H9 (cell line): ENCODE measurements around the gene HEATR9. TPM values are rescaled to one million over a fixed set of nuclear protein-coding genes. Genes with fewer than 3 reads are reported as not detected.

ENCODE experiments used
- DNase-seq: peaks from one replicate; pipeline ENCODE4 v3.0.0-alpha.2; 2017
- H2AFZ ChIP-seq: one replicate; pipeline ENCODE4 v1.6.1; 2013; ENCODE audit warnings: mild to moderate bottlenecking, low read length, control low read depth, moderate library complexity
- H2AK5ac ChIP-seq: 2 replicates; pipeline ENCODE4 v1.6.1; 2013; ENCODE audit warnings: low read length, control low read depth, mixed read lengths; ENCODE audit not compliant: insufficient read length
- H2BK120ac ChIP-seq: one replicate; pipeline ENCODE4 v1.6.1; 2013; ENCODE audit warnings: low read depth, mild to moderate bottlenecking, low read length, control low read depth, inconsistent platforms; ENCODE audit not compliant: poor library complexity, severe bottlenecking
- H2BK12ac ChIP-seq: 2 replicates; pipeline ENCODE4 v1.6.1; 2013; ENCODE audit warnings: low read length, control low read depth, mixed read lengths, low read depth; ENCODE audit not compliant: insufficient read length
- H2BK15ac ChIP-seq: 2 replicates; pipeline ENCODE4 v1.6.1; 2013; ENCODE audit warnings: low read depth, low read length, control low read depth
- H2BK20ac ChIP-seq: one replicate; pipeline ENCODE4 v1.6.1; 2013; ENCODE audit warnings: low read depth, mild to moderate bottlenecking, low read length, control low read depth, inconsistent platforms; ENCODE audit not compliant: poor library complexity, severe bottlenecking
- H2BK5ac ChIP-seq: 2 replicates; pipeline ENCODE4 v1.6.1; 2013; ENCODE audit warnings: low read length, control low read depth, mixed read lengths; ENCODE audit not compliant: insufficient read length
- H3K14ac ChIP-seq: 2 replicates; pipeline ENCODE4 v1.6.1; 2013; ENCODE audit warnings: low read length, control low read depth; ENCODE audit not compliant: insufficient read depth
- H3K18ac ChIP-seq: 2 replicates; pipeline ENCODE4 v1.6.1; 2013; ENCODE audit warnings: low read depth, mild to moderate bottlenecking, mixed read lengths, low read length, control low read depth; ENCODE audit not compliant: insufficient read length
- H3K23ac ChIP-seq: 2 replicates; pipeline ENCODE4 v1.6.1; 2013; ENCODE audit warnings: low read length, control low read depth, mixed read lengths, low read depth; ENCODE audit not compliant: insufficient read length
- H3K23me2 ChIP-seq: 2 replicates; pipeline ENCODE4 v1.6.1; 2013; ENCODE audit warnings: low read depth, mild to moderate bottlenecking, mixed read lengths, low read length, control low read depth; ENCODE audit not compliant: insufficient read length, poor library complexity, severe bottlenecking
- H3K27ac ChIP-seq: 2 replicates; pipeline ENCODE4 v1.5.1; 2013; ENCODE audit warnings: low read length, control low read depth, mixed read lengths, low read depth; ENCODE audit not compliant: insufficient read length
- H3K27me3 ChIP-seq: 2 replicates; pipeline ENCODE4 v1.6.1; 2013; ENCODE audit warnings: low read length, control low read depth, inconsistent platforms; ENCODE audit not compliant: insufficient read depth
- H3K4ac ChIP-seq: 2 replicates; pipeline ENCODE4 v1.6.1; 2013; ENCODE audit warnings: low read depth, mild to moderate bottlenecking, control low read depth, inconsistent platforms, low read length, moderate library complexity
- H3K4me1 ChIP-seq: 2 replicates; pipeline ENCODE4 v1.6.1; 2013; ENCODE audit warnings: low read length, control low read depth, inconsistent platforms; ENCODE audit not compliant: insufficient read depth
- H3K4me2 ChIP-seq: 2 replicates; pipeline ENCODE4 v1.6.1; 2013; ENCODE audit warnings: low read length, control low read depth, mixed read lengths; ENCODE audit not compliant: insufficient read length, insufficient read depth
- H3K56ac ChIP-seq: 2 replicates; pipeline ENCODE4 v1.6.1; 2013; ENCODE audit warnings: low read depth, mild to moderate bottlenecking, mixed read lengths, low read length, control low read depth; ENCODE audit not compliant: insufficient read length
- H3K79me1 ChIP-seq: 2 replicates; pipeline ENCODE4 v1.6.1; 2013; ENCODE audit warnings: low read depth, mild to moderate bottlenecking, moderate library complexity, low read length, control low read depth, inconsistent platforms; ENCODE audit not compliant: insufficient read depth, poor library complexity, severe bottlenecking
- H3K79me2 ChIP-seq: 2 replicates; pipeline ENCODE4 v1.6.1; 2013; ENCODE audit warnings: low read length, control low read depth, inconsistent platforms; ENCODE audit not compliant: insufficient read depth
- H3K9ac ChIP-seq: 2 replicates; pipeline ENCODE4 v1.6.1; 2013; ENCODE audit warnings: low read length, control low read depth, mixed read lengths; ENCODE audit not compliant: insufficient read length; ENCODE audit errors: extremely low read depth
- H3K9me3 ChIP-seq: one replicate; pipeline ENCODE4 v1.6.1; 2013; ENCODE audit warnings: low read depth, low read length, inconsistent platforms; ENCODE audit not compliant: control insufficient read depth
- H3T11ph ChIP-seq: one replicate; pipeline ENCODE4 v1.6.1; 2013; ENCODE audit warnings: mild to moderate bottlenecking, low read length, control low read depth, inconsistent platforms
- H4K20me1 ChIP-seq: one replicate; pipeline ENCODE4 v1.6.1; 2013; ENCODE audit not compliant: control insufficient read depth, insufficient read length, insufficient read depth
- H4K5ac ChIP-seq: 2 replicates; pipeline ENCODE4 v1.6.1; 2013; ENCODE audit warnings: low read depth, mild to moderate bottlenecking, mixed read lengths, low read length, control low read depth; ENCODE audit not compliant: insufficient read length
- H4K8ac ChIP-seq: replicated peaks from 2 replicates; pipeline ENCODE4 v1.6.1; 2013; ENCODE audit warnings: low read length, control low read depth, mixed read lengths, low read depth; ENCODE audit not compliant: insufficient read length
- H4K91ac ChIP-seq: 2 replicates; pipeline ENCODE4 v1.6.1; 2013; ENCODE audit warnings: low read depth, mild to moderate bottlenecking, moderate library complexity, mixed read lengths, low read length, control low read depth; ENCODE audit not compliant: insufficient read length
- H3K27ac Mint-ChIP-seq, 3 experiments: 2 replicates in 2 of 3; 3 replicates in 1 of 3; pipeline ENCODE4 v1.8.0; 2020 to 2021; ENCODE audit warnings: mixed read lengths in 3 of 3, mild to moderate bottlenecking in 1 of 3, moderate library complexity in 1 of 3
- H3K27me3 Mint-ChIP-seq: 2 replicates; pipeline ENCODE4 v1.8.0; 2021; ENCODE audit warnings: low read depth, mild to moderate bottlenecking, moderate library complexity, mixed read lengths
- H3K36me3 Mint-ChIP-seq, 3 experiments: 2 replicates in 2 of 3; 3 replicates in 1 of 3; pipeline ENCODE4 v1.8.0; 2020 to 2021; ENCODE audit warnings: low read depth in 3 of 3, mixed read lengths in 3 of 3; ENCODE audit not compliant: insufficient read depth in 1 of 3
- H3K4me1 Mint-ChIP-seq, 2 experiments: 2 replicates each; pipeline ENCODE4 v1.8.0; 2020; ENCODE audit warnings: mixed read lengths in 2 of 2
- H3K4me3 Mint-ChIP-seq, 2 experiments: 2 replicates in 1 of 2; 3 replicates in 1 of 2; pipeline ENCODE4 v1.8.0; 2020 to 2021; ENCODE audit warnings: mild to moderate bottlenecking in 2 of 2, mixed read lengths in 2 of 2, moderate library complexity in 1 of 2
- H3K9me3 Mint-ChIP-seq, 2 experiments: 2 replicates in 1 of 2; 3 replicates in 1 of 2; pipeline ENCODE4 v1.8.0; 2020; ENCODE audit warnings: mild to moderate bottlenecking in 2 of 2, mixed read lengths in 2 of 2, moderate library complexity in 1 of 2
- WGBS: extraction: QIAGEN DNeasy Blood & Tissue Kit; methylation state at CpG from one replicate; pipeline ENCODE4 v1.1.7; 2013; ENCODE audit warnings: missing lambda C conversion rate, low lambda C conversion rate, mixed read lengths; ENCODE audit not compliant: insufficient read length; ENCODE audit errors: extremely low coverage; 5-methylcytosine and 5-hydroxymethylcytosine counted together
- total RNA-seq: library from RNA; stranded (reverse); gene quantifications from 2 replicates; pipeline ENCODE4 v1.2.1, GENCODE V29; 2021
- TF ChIP-seq, protein P1 (sequence below): fragments of 200-600 bp; sonication (generic); conservative IDR thresholded peaks from 3 replicates; pipeline ENCODE4 v1.8.0; 2021; ENCODE audit warnings: antibody characterized with exemption, mild to moderate bottlenecking

Gene HEATR9
- total RNA-seq, 1 experiment from 2014 or later, result not detected

DNA sequence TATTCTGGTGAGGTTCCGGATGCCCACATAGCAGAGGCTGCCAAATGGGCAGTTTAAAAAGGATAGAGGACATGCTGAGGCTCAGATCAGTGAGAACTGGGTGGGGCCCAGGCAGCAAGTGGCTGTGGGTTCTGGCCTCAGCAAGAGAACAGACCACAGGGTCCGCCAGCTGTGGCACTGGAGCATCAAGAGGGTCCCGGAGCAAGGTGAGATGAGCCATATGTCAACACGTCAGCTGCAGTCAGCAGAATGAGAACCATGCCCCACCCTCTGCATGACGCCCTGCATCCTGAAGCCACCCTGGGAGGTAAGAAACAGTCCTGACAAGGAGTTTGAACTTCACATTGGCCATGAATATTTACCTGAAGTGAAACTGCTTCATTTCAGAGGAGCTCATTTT is 31.6 kb upstream of the HEATR9 start:
- Histone ChIP-seq H3K4ac (no peak overlapping the region), H2BK15ac (no peak overlapping the region), H3K4me1 (no peaks in the 10 kb centered on the region), H3K4me2 (no peak overlapping the region), H4K20me1 (no peaks in the 10 kb centered on the region), H3K14ac (no peak overlapping the region), H2BK20ac (no peak overlapping the region), H3K23me2 (no peaks in the 10 kb centered on the region), H3K56ac (no peak overlapping the region), H3K18ac (no peak overlapping the region), H2AFZ (no peak overlapping the region), H3K27ac (no peak overlapping the region), H3K9ac (no peak overlapping the region), H2BK120ac (no peak overlapping the region), H2AK5ac (no peak overlapping the region), H3T11ph (no peak overlapping the region), H4K8ac (no peak overlapping the region), H4K91ac (no peak overlapping the region), H3K79me1 (no peaks in the 10 kb centered on the region), H4K5ac (no peak overlapping the region), H3K79me2 (no peaks in the 10 kb centered on the region), H2BK5ac (no peak overlapping the region), H2BK12ac (no peak overlapping the region), H3K27me3 (no peaks in the 10 kb centered on the region), H3K9me3 (no peaks in the 10 kb centered on the region), H3K23ac (no peak overlapping the region)
- no peaks in the 10 kb centered on the region; a peak in 1 of 7 replicates for H3K36me3 Mint-ChIP-seq
- H3K4me1 Mint-ChIP-seq, result peaks cover 0 to 3% of the 10 kb centered on the region in 2 experiments; a peak in 3 of 4 replicates
- DNase-seq, result no peak
- no CpG with 5 or more reads among the region's 5 CpGs for WGBS
- peaks cover 4 to 5% of the 10 kb centered on the region in 2 experiments; a peak in 3 of 5 replicates for H3K9me3 Mint-ChIP-seq
- H3K27me3 Mint-ChIP-seq, result no peaks in the 10 kb centered on the region; the same call in 1 of the 2 replicates
- no peak overlapping the region for H3K27ac Mint-ChIP-seq
- no peak overlapping the region for H3K4me3 Mint-ChIP-seq
- TF ChIP-seq, protein P1, sequence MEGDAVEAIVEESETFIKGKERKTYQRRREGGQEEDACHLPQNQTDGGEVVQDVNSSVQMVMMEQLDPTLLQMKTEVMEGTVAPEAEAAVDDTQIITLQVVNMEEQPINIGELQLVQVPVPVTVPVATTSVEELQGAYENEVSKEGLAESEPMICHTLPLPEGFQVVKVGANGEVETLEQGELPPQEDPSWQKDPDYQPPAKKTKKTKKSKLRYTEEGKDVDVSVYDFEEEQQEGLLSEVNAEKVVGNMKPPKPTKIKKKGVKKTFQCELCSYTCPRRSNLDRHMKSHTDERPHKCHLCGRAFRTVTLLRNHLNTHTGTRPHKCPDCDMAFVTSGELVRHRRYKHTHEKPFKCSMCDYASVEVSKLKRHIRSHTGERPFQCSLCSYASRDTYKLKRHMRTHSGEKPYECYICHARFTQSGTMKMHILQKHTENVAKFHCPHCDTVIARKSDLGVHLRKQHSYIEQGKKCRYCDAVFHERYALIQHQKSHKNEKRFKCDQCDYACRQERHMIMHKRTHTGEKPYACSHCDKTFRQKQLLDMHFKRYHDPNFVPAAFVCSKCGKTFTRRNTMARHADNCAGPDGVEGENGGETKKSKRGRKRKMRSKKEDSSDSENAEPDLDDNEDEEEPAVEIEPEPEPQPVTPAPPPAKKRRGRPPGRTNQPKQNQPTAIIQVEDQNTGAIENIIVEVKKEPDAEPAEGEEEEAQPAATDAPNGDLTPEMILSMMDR, result no peak
